Ishikawa (cell line): Measurements from ENCODE around the gene SYCN.

Experiments used
- CEBPB ChIP-seq: IDR thresholded peaks from 2 replicates; pipeline ENCODE4 v1.6.1; 2012
- CREB1 ChIP-seq: IDR thresholded peaks from 2 replicates; pipeline ENCODE4 v1.6.1; 2012; ENCODE audit warnings: low read depth
- EGR1 ChIP-seq: IDR thresholded peaks from 2 replicates; pipeline ENCODE4 v1.6.1; 2012
- EP300 ChIP-seq: IDR thresholded peaks from 2 replicates; pipeline ENCODE4 v1.6.1; 2012; ENCODE audit warnings: borderline replicate concordance
- FOXM1 ChIP-seq: IDR thresholded peaks from 2 replicates; pipeline ENCODE4 v1.6.1; 2012; ENCODE audit warnings: low read depth, borderline replicate concordance
- MAX ChIP-seq: IDR thresholded peaks from 2 replicates; pipeline ENCODE4 v1.6.1; 2012
- NFIC ChIP-seq: IDR thresholded peaks from 2 replicates; pipeline ENCODE4 v1.6.1; 2012
- RAD21 ChIP-seq: IDR thresholded peaks from 2 replicates; pipeline ENCODE4 v1.6.1; 2012; ENCODE audit warnings: low read depth
- REST ChIP-seq: IDR thresholded peaks from 2 replicates; pipeline ENCODE4 v1.6.1; 2012; ENCODE audit warnings: low read depth, mild to moderate bottlenecking
- TAF1 ChIP-seq: IDR thresholded peaks from 2 replicates; pipeline ENCODE4 v1.6.1; 2012; ENCODE audit warnings: low read depth, mild to moderate bottlenecking
- TCF12 ChIP-seq: IDR thresholded peaks from 2 replicates; pipeline ENCODE4 v1.6.1; 2012; ENCODE audit warnings: low read depth
- TEAD4 ChIP-seq: IDR thresholded peaks from 2 replicates; pipeline ENCODE4 v1.6.1; 2012
- USF1 ChIP-seq: IDR thresholded peaks from 2 replicates; pipeline ENCODE4 v1.6.1; 2012
- YY1 ChIP-seq: IDR thresholded peaks from 2 replicates; pipeline ENCODE4 v1.6.1; 2012; ENCODE audit warnings: low read depth
- ZBTB7A ChIP-seq: IDR thresholded peaks from 2 replicates; pipeline ENCODE4 v1.6.1; 2012; ENCODE audit warnings: low read depth

Gene SYCN

GRCh38 chr19:39156326-39157230, 47.5 kb downstream of the SYCN start:
- TF ChIP-seq YY1: no peak
- no peak for TF ChIP-seq REST
- no peak for TF ChIP-seq MAX
- no peak for TF ChIP-seq NFIC
- TF ChIP-seq CREB1: no peak
- no peak for TF ChIP-seq ZBTB7A
- TF ChIP-seq FOXM1: no peak
- TF ChIP-seq USF1: no peak
- TF ChIP-seq CEBPB: no peak
- TF ChIP-seq RAD21: no peak
- TF ChIP-seq EGR1: no peak
- TF ChIP-seq TCF12: no peak
- TF ChIP-seq TAF1: no peak

- TF ChIP-seq CEBPB: no peak
- no peak for TF ChIP-seq EP300
- no peak for TF ChIP-seq TAF1
- TF ChIP-seq RAD21: no peak
These were observed 48.3 kb downstream of the SYCN start for GRCh38 chr19:39155741-39156140.

GRCh38 chr19:39155114-39155700, 48.9 kb downstream of the SYCN start:
- no peak for TF ChIP-seq FOXM1
- TF ChIP-seq EGR1: no peak
- TF ChIP-seq YY1: no peak
- TF ChIP-seq TCF12: no peak
- no peak for TF ChIP-seq TAF1
- TF ChIP-seq CEBPB: no peak
- TF ChIP-seq ZBTB7A: no peak
- no peak for TF ChIP-seq USF1

DNA sequence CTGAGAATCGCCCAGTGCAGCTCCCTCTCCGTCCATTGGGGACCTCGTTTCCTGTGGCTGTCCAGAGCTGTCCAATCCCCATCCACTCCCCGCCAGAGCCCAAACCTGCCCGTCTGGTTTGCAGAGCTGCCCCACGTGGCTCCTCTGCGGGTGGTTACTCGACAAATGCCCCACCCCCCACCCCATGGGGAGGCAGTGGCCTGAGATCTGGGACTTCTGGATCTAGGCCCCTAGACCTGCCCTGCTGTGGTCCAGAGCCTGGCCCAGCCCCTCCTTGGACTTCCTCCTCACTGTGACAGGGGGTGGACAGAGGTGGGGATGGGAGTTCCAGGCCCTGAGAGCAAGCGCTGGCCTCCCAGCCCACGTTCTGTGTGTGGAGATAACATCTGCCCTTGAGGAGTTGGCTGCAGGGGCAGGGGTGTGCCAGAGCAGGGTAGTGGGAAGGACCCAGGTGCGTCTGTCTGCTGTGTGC, 49.4 kb downstream of the SYCN start:
- peak; percentile 93 for TF ChIP-seq MAX
- no peak for TF ChIP-seq REST
- peak; percentile 77; the same call in 1 of the 2 replicates for TF ChIP-seq TCF12
- no peak; the same call in 1 of the 2 replicates for TF ChIP-seq RAD21
- peak; percentile 94 for TF ChIP-seq USF1
- TF ChIP-seq YY1: 0 out of 2 replicates have a peak, but pooled peaks have one; percentile 14
- no peak for TF ChIP-seq CREB1
- no peak; the same call in 1 of the 2 replicates for TF ChIP-seq FOXM1
- no peak for TF ChIP-seq CEBPB
- TF ChIP-seq EP300: 0 out of 2 replicates have a peak, but pooled peaks have one; percentile 35
- no peak for TF ChIP-seq ZBTB7A
- TF ChIP-seq NFIC: 0 out of 2 replicates have a peak, but pooled peaks have one; percentile 38

- TF ChIP-seq CEBPB: no peak
- no peak for TF ChIP-seq USF1
- TF ChIP-seq NFIC: no peak
- no peak for TF ChIP-seq RAD21
- TF ChIP-seq YY1: no peak
- TF ChIP-seq CREB1: no peak
- no peak for TF ChIP-seq REST
- no peak for TF ChIP-seq ZBTB7A
- no peak for TF ChIP-seq FOXM1
- TF ChIP-seq TEAD4: no peak
- TF ChIP-seq TCF12: no peak
- TF ChIP-seq EP300: no peak
- TF ChIP-seq TAF1: no peak
- TF ChIP-seq MAX: no peak
- no peak for TF ChIP-seq EGR1
These were observed 49.9 kb downstream of the SYCN start for GRCh38 chr19:39154100-39154628.
